Activated CD8-positive, alpha-beta memory T cell treated with anti-CD3 and anti-CD28 coated beads for 4 hours (primary cell): ENCODE measurements around the gene SLC49A3.
"Not testable (repeated sequence)": the region's sequence is repeated elsewhere in the genome, so short reads cannot be mapped to it uniquely, and the experiment has no call there.

Experiments used
- DNase-seq, 2 donors: peaks; one replicate each; pipeline ENCODE4 v3.0.0-alpha.2; 2020; ENCODE audit warnings: low read depth in 2 of 2

Gene SLC49A3

GRCh38 chr4:688854-689681 is at the start of gene SLC49A3:
SLC49A3 (minus strand) TSS chr4:689151; CDS start chr4:689127, 24 bp downstream.
- DNase-seq: no peak

GRCh38 chr4:736561-736960 is 47.6 kb upstream of the SLC49A3 start:
- not testable (repeated sequence) for DNase-seq

GRCh38 chr4:735583-735982 is 46.6 kb upstream of the SLC49A3 start:
- no peak for DNase-seq

- DNase-seq: no peak
Observed at GRCh38 chr4:734951-735350, 46.0 kb upstream of the SLC49A3 start.

GRCh38 chr4:734075-734474 is 45.1 kb upstream of the SLC49A3 start:
- no peak for DNase-seq

- no peak for DNase-seq
Observed at GRCh38 chr4:733631-733980, 44.7 kb upstream of the SLC49A3 start.

- DNase-seq: no peak
Observed at GRCh38 chr4:732911-733630, 44.1 kb upstream of the SLC49A3 start.

- DNase-seq: no peak
Observed at GRCh38 chr4:732486-732885, 43.5 kb upstream of the SLC49A3 start.

GRCh38 chr4:731954-732353 is 43.0 kb upstream of the SLC49A3 start:
- not testable (repeated sequence) for DNase-seq

- DNase-seq: not testable (repeated sequence)
Observed at GRCh38 chr4:730946-731904, 42.3 kb upstream of the SLC49A3 start.

GRCh38 chr4:730511-730910 is 41.6 kb upstream of the SLC49A3 start:
- no peak for DNase-seq

- no peak for DNase-seq
Observed at GRCh38 chr4:729336-730315, 40.7 kb upstream of the SLC49A3 start.

- no peak for DNase-seq
Observed at GRCh38 chr4:727576-727975, 38.6 kb upstream of the SLC49A3 start.

- DNase-seq: no peak
Observed at GRCh38 chr4:726838-727237, 37.9 kb upstream of the SLC49A3 start.

- DNase-seq: no peak
Observed at GRCh38 chr4:726235-726787, 37.4 kb upstream of the SLC49A3 start.

GRCh38 chr4:725391-726234 is 36.7 kb upstream of the SLC49A3 start:
- DNase-seq: no peak

GRCh38 chr4:723751-724530 is 35.0 kb upstream of the SLC49A3 start:
- no peak for DNase-seq

GRCh38 chr4:722851-723360 is 34.0 kb upstream of the SLC49A3 start:
- no peak for DNase-seq
